B cell (primary cell): ENCODE measurements around the gene DGKZ. TPM values are rescaled to one million over a fixed set of nuclear protein-coding genes. Genes with fewer than 3 reads are reported as not detected.

Source experiments
- ATAC-seq: fragments of 200-7000 bp; cut with Tn5 transposase; one replicate; pipeline ENCODE4 v1.10.0; 2021; ENCODE audit warnings: low read depth, mild to moderate bottlenecking, moderate number of reproducible peaks, moderate library complexity
- CTCF ChIA-PET: fragments of 350-600 bp; sonication (Branson Sonifier 250); formaldehyde crosslinking; loops from one replicate; lab custom pipeline; 2021; ENCODE audit warnings: antibody characterized with exemption, inconsistent platforms; lab: Charles Lee
- POLR2A ChIA-PET: fragments of 350-600 bp; sonication (Branson Sonifier 250); formaldehyde crosslinking; loops from one replicate; lab custom pipeline; 2021; ENCODE audit warnings: antibody characterized with exemption; lab: Charles Lee
- DNase-seq: peaks from one replicate; pipeline ENCODE4 v3.0.0; 2013
- H2AFZ ChIP-seq: 2 replicates; pipeline ENCODE4 v1.6.1; 2012; ENCODE audit warnings: mild to moderate bottlenecking, low read depth, low read length; ENCODE audit not compliant: insufficient read depth, poor library complexity, severe bottlenecking
- H3K27ac ChIP-seq, 2 donors: 1 replicate in 1 of 2; 2 replicates in 1 of 2; pipeline ENCODE4 v1.5.1; 2012 to 2013; ENCODE audit warnings: low read length in 2 of 2, mild to moderate bottlenecking in 2 of 2, moderate library complexity in 1 of 2
- H3K27me3 ChIP-seq, 4 experiments: fragments of 200-600 bp in 1 of 4; sonication (generic) in 1 of 4; replicated peaks in 1 of 4; 1 replicate in 2 of 4; 2 replicates in 2 of 4; pipeline versions ENCODE4 v1.6.1 to v1.7.0; 2013 to 2016; ENCODE audit warnings: low read length in 3 of 4, mild to moderate bottlenecking in 2 of 4, mixed read lengths in 1 of 4, moderate library complexity in 1 of 4; ENCODE audit not compliant: insufficient read depth in 4 of 4, control insufficient read depth in 3 of 4; ENCODE audit errors: control extremely low read depth in 1 of 4
- H3K36me3 ChIP-seq, 2 experiments: replicated peaks in 1 of 2; 1 replicate in 1 of 2; 2 replicates in 1 of 2; pipeline versions ENCODE4 v1.6.1 to v1.7.1; 2013; ENCODE audit warnings: low read length in 1 of 2; ENCODE audit not compliant: insufficient read depth in 2 of 2, control insufficient read depth in 1 of 2; ENCODE audit errors: control extremely low read depth in 1 of 2, extremely low read depth in 1 of 2
- H3K4me1 ChIP-seq, 2 donors: fragments of 200-600 bp in 1 of 2; sonication (generic) in 1 of 2; 1 replicate in 1 of 2; 2 replicates in 1 of 2; pipeline versions ENCODE4 v1.5.1 to v1.6.1; 2013 to 2017; ENCODE audit warnings: low read length in 2 of 2; ENCODE audit not compliant: control insufficient read depth in 2 of 2, insufficient read depth in 2 of 2
- H3K4me2 ChIP-seq: replicated peaks from 2 replicates; pipeline ENCODE3; 2012; ENCODE audit warnings: mild to moderate bottlenecking, low read depth, low read length; ENCODE audit not compliant: poor library complexity, severe bottlenecking
- H3K4me3 ChIP-seq, 5 experiments: fragments of 200-600 bp in 1 of 5; sonication (generic) in 1 of 5; 1 replicate in 3 of 5; 2 replicates in 2 of 5; pipeline versions ENCODE4 v1.5.1 to v1.7.0; 2011 to 2016; ENCODE audit warnings: low read length in 4 of 5, mild to moderate bottlenecking in 4 of 5, low read depth in 2 of 5, control low read depth in 1 of 5, moderate library complexity in 1 of 5; ENCODE audit not compliant: insufficient read depth in 1 of 5; ENCODE audit errors: control extremely low read depth in 1 of 5, extremely low read depth in 1 of 5
- H3K79me2 ChIP-seq: fragments of 200-600 bp; sonication (generic); one replicate; pipeline ENCODE4 v1.6.0; 2016; ENCODE audit warnings: low read length; ENCODE audit not compliant: control insufficient read depth, insufficient read depth
- H3K9ac ChIP-seq: fragments of 200-600 bp; sonication (generic); 2 replicates; pipeline ENCODE4 v1.6.1; 2017; ENCODE audit warnings: mild to moderate bottlenecking, low read length, moderate library complexity
- H3K9me3 ChIP-seq, 3 donors: one replicate each; pipeline versions ENCODE4 v1.6.1 to v1.7.1; 2013; ENCODE audit warnings: low read length in 2 of 3; ENCODE audit not compliant: control insufficient read depth in 2 of 3, insufficient read depth in 1 of 3; ENCODE audit errors: control extremely low read depth in 1 of 3
- H4K20me1 ChIP-seq: 2 replicates; pipeline ENCODE4 v1.6.0; 2012; ENCODE audit warnings: mild to moderate bottlenecking, low read length; ENCODE audit not compliant: insufficient read depth, control insufficient read depth, poor library complexity, severe bottlenecking
- H3K27ac Mint-ChIP-seq: one replicate; pipeline ENCODE4 v1.8.0; 2021; ENCODE audit warnings: mixed read lengths
- H3K27me3 Mint-ChIP-seq: one replicate; pipeline ENCODE4 v1.8.0; 2021; ENCODE audit warnings: mixed read lengths
- H3K4me1 Mint-ChIP-seq: one replicate; pipeline ENCODE4 v1.8.0; 2021; ENCODE audit warnings: mixed read lengths
- H3K4me3 Mint-ChIP-seq: one replicate; pipeline ENCODE4 v1.8.0; 2021; ENCODE audit warnings: mixed read lengths
- H3K9me3 Mint-ChIP-seq: one replicate; pipeline ENCODE4 v1.8.0; 2022; ENCODE audit warnings: mixed read lengths; ENCODE audit not compliant: insufficient read depth
- CTCF ChIP-seq: fragments of 200-600 bp; IDR thresholded peaks from one replicate; pipeline ENCODE4 v1.8.0; 2022; ENCODE audit warnings: antibody characterized with exemption, mild to moderate bottlenecking
- EZH2 ChIP-seq: IDR thresholded peaks from 2 replicates; pipeline ENCODE4 v1.6.1; 2012; ENCODE audit warnings: borderline replicate concordance, low read depth, mild to moderate bottlenecking, moderate library complexity, low read length; ENCODE audit not compliant: insufficient read depth, poor library complexity, severe bottlenecking
- WGBS: methylation state at CpG from one replicate; pipeline ENCODE4 v1.1.5; 2013; ENCODE audit warnings: missing lambda C conversion rate; ENCODE audit not compliant: insufficient coverage; 5-methylcytosine and 5-hydroxymethylcytosine counted together
- intact Hi-C: fragments of 100-400 bp; cut with micrococcal nuclease; formaldehyde crosslinking; loops from one replicate; pipeline ENCODE4 v1.10.0; 2022
- polyA plus RNA-seq: library from polyadenylated mRNA; depleted of rRNA; stranded (reverse); fragments of >200 nt; gene quantifications from 2 replicates; pipeline ENCODE4 v1.2.3, GENCODE V29; 2012
- total RNA-seq, 2 donors: library from RNA; stranded (reverse); fragments of 120-200 nt in 1 of 2; gene quantifications; 1 replicate in 1 of 2; 2 replicates in 1 of 2; pipeline versions ENCODE4 v1.2.3 to v1.2.4, GENCODE V29; 2013 to 2022

Gene DGKZ
- total and polyA plus RNA-seq, 2 donors (not counting 1 experiment from before 2014, with no cell fraction given) = 56.6 to 79.5 TPM

- POLR2A ChIA-PET = interaction anchor here (0.6 kb wide), 1 partner anchor 124 kb away, joined by 3 read pairs; no protein-coding TSS in a partner anchor
Measured at GRCh38 chr11:46356924-46357482, 9.7 kb downstream of the DGKZ start.

More at GRCh38 chr11:46356924-46357482, 9.7 kb downstream of the DGKZ start:
- Histone ChIP-seq H3K9me3 (no peaks in the 10 kb centered on the region), H3K36me3 (peaks cover 0 to 2% of the 10 kb centered on the region in 2 experiments), H3K27me3 (no peaks in the 10 kb centered on the region), H3K4me3 (no peak overlapping the region), H3K79me2 (peaks cover 58% of the 10 kb centered on the region), H4K20me1 (peaks cover 60% of the 10 kb centered on the region), H3K27ac (no peak overlapping the region), H3K4me1 (peaks cover 13 to 19% of the 10 kb centered on the region in 2 donors), H3K9ac (no peak overlapping the region), H3K4me2 (no peak overlapping the region), H2AFZ (no peak overlapping the region)
- WGBS = 100% methylated on average over 3 of the region's 7 CpGs
- no peak for DNase-seq
- Mint-ChIP-seq H3K4me3 (no peak overlapping the region), H3K4me1 (peaks cover 16% of the 10 kb centered on the region), H3K27ac (no peak overlapping the region), H3K27me3 (no peaks in the 10 kb centered on the region), H3K9me3 (no peaks in the 10 kb centered on the region)
- no peak for ATAC-seq
- CTCF ChIA-PET = interaction anchor here (0.6 to 1.0 kb wide), 2 partner anchors 13 to 255 kb away, joined by 3 to 4 read pairs; no protein-coding TSS in a partner anchor
- TF ChIP-seq CTCF (no peak), EZH2 (no peak)
- intact Hi-C loops = no loop called here
